Right atrium auricular region (tissue), 2 donors: ENCODE data around the gene NID2. TPM values are rescaled to one million over a fixed set of nuclear protein-coding genes. Genes with fewer than 3 reads are reported as not detected.

Experiments
- DNase-seq: peaks from one replicate; pipeline ENCODE4 v3.0.0-alpha.2; 2019; ENCODE audit warnings: low spot score
- H3K27ac ChIP-seq, 2 donors: fragments of 200-600 bp; sonication (generic); 1 replicate in 1 of 2; 2 replicates in 1 of 2; pipeline ENCODE4 v1.5.1; 2016 to 2019
- H3K27me3 ChIP-seq, 2 donors: fragments of 200-600 bp; sonication (generic); one replicate each; pipeline versions ENCODE4 v1.5.1 to v1.6.0; 2017 to 2019
- H3K36me3 ChIP-seq: fragments of 200-600 bp; sonication (generic); one replicate; pipeline ENCODE4 v1.5.1; 2016
- H3K4me1 ChIP-seq, 2 donors: fragments of 200-600 bp; sonication (generic); one replicate each; pipeline versions ENCODE4 v1.5.1 to v1.6.0; 2017 to 2019
- H3K4me3 ChIP-seq, 2 donors: fragments of 200-600 bp; sonication (generic); 1 replicate in 1 of 2; 2 replicates in 1 of 2; pipeline ENCODE4 v1.5.1; 2017 to 2019; ENCODE audit warnings: mild to moderate bottlenecking in 1 of 2, moderate library complexity in 1 of 2
- H3K9me3 ChIP-seq, 2 donors: fragments of 200-600 bp; sonication (generic); one replicate each; pipeline ENCODE4 v1.5.1; 2019
- total RNA-seq, 2 donors: library from RNA; depleted of rRNA; stranded (reverse); fragments of >200 nt; gene quantifications; one replicate each; pipeline ENCODE4 v1.1.0, GENCODE V29; 2016
- TF ChIP-seq, protein P1 (sequence below), 2 donors: fragments of 200-600 bp; sonication (generic); IDR thresholded peaks; one replicate each; pipeline ENCODE4 v1.5.1; 2019; ENCODE audit warnings: antibody characterized with exemption in 2 of 2

The NID2 gene
- total RNA-seq, 2 donors from 2014 or later, result 23.0 to 41.2 TPM

DNA sequence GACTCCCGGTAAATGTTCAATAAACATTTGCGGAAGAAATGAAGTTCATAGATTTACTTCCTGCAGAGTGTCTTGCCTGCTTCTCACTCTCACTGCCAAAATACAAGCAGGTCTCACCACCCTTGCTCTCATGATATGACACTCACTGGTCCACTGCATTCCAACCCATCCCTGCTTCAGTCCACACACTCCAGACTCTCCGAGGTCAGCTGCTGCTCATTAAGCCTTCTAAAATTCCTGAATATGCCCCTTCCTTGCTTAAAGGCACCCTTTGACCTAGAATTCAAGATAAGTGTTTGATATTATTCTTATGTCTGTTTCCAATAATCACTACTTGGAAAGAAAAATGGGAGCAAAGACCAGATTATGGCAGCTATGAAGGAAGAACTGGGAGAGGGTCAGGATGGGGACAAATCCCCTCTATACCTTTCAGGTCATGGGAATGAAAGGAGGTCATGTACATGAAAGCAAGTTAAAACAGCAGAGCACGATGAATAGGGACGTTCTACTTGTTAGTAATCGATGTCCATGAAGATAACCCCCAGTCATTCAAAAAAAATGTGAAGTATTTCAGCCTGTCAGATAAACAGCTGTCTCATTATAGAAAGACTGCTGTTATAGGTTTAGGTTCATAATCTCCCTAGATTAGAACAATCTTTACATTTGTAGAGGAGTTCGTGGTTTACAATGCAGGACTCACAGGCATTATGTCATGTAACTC lies 10.5 kb upstream of the NID2 start:
- Histone ChIP-seq H3K9me3 (peaks cover 0 to 4% of the 10 kb centered on the region in 2 donors), H3K27ac (peak overlapping the region in 1 of 2 donors; percentile 50), H3K4me1 (peaks cover 0 to 34% of the 10 kb centered on the region in 2 donors), H3K36me3 (no peaks in the 10 kb centered on the region), H3K4me3 (no peak overlapping the region), H3K27me3 (no peaks in the 10 kb centered on the region)
- TF ChIP-seq, protein P1, sequence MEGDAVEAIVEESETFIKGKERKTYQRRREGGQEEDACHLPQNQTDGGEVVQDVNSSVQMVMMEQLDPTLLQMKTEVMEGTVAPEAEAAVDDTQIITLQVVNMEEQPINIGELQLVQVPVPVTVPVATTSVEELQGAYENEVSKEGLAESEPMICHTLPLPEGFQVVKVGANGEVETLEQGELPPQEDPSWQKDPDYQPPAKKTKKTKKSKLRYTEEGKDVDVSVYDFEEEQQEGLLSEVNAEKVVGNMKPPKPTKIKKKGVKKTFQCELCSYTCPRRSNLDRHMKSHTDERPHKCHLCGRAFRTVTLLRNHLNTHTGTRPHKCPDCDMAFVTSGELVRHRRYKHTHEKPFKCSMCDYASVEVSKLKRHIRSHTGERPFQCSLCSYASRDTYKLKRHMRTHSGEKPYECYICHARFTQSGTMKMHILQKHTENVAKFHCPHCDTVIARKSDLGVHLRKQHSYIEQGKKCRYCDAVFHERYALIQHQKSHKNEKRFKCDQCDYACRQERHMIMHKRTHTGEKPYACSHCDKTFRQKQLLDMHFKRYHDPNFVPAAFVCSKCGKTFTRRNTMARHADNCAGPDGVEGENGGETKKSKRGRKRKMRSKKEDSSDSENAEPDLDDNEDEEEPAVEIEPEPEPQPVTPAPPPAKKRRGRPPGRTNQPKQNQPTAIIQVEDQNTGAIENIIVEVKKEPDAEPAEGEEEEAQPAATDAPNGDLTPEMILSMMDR (IDR thresholded peaks at IDR 0.05), result no peak
- DNase-seq, result no peak

DNA sequence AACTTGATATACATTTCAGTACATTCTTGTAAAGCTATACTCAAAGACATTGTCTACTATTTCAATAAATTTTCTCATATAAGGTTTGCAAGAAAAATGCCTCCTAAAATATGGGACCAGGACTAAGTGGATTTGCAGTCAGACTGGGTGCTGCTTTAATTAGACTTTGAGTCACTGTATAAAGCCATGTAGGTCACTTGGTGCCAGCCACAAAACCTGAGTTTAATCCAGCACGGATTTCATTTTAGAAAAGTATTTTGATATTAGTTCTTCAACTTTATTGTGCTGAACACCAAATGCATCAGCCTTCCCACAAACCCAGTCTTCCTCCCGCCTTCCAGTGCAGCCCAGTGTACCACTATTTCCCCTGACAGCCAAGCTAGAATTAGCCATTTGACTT lies 9.9 kb upstream of the NID2 start:
- Histone ChIP-seq H3K36me3 (no peaks in the 10 kb centered on the region), H3K9me3 (no peaks in the 10 kb centered on the region), H3K4me3 (no peak overlapping the region), H3K27ac (no peak overlapping the region), H3K4me1 (peaks cover 0 to 34% of the 10 kb centered on the region in 2 donors), H3K27me3 (no peaks in the 10 kb centered on the region)
- TF ChIP-seq, protein P1 (IDR thresholded peaks at IDR 0.05), result no peak
- DNase-seq, result no peak

DNA sequence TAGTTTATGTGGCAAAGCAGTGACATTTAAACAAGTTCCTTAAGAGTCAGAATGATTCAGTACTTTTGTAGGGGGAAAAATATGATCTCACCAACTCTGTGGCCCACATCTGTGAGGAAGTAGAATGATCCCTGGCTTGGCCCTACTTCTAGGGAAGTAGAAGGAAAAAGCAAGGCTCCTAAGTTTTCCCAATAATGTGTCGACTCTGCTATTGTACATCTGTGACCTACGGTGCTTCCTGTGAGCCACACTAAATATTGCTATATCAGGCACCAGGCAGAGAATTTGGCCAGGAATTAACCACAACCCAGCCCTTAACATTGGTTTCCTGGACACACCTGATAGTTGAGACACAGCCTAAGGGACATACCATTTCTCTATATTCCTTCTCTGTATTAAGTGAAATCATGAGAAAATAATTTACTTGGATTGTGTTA lies 9.3 kb upstream of the NID2 start:
- no peaks in the 10 kb centered on the region for H3K27me3 ChIP-seq
- H3K27ac ChIP-seq, result no peak overlapping the region
- H3K36me3 ChIP-seq, result no peaks in the 10 kb centered on the region
- TF ChIP-seq, protein P1 (IDR thresholded peaks at IDR 0.05), result no peak
- H3K9me3 ChIP-seq, result no peaks in the 10 kb centered on the region
- H3K4me3 ChIP-seq, result no peak overlapping the region
- DNase-seq, result no peak
- H3K4me1 ChIP-seq, result peaks cover 0 to 34% of the 10 kb centered on the region in 2 donors

DNA sequence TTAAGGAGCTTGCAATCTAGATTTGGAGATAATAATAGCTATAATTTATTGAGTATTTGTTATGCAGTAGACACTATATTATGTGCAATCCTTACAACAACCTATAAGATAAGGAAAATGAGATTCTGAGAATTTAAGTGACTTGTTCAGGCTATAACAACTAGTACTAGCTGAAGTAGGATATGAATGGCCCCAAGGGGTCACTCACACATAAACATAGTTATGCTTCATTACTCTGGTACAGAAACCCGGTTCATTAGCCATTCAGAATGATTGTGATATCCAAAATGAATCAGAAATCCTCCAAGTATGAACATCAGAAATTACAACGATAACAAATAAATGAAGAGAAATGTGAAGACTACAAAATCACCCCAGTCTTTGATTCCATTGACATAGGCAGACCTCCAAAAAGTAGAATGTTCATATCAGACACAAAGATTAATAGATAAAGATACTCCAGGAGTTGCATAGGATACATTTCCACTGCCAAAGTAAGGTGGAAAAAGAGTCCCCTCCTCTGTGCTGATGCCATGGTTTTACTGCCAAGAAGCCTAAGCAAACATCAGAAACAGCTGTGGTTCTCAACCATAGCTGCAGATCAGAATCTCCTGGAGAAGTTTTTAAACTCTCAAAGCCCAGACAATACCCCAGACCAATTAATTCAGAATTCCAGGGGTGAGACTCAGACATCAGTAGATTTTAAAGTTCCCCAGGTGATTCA lies 8.6 kb upstream of the NID2 start:
- H3K9me3 ChIP-seq, result no peaks in the 10 kb centered on the region
- no peaks in the 10 kb centered on the region for H3K27me3 ChIP-seq
- H3K4me1 ChIP-seq, result peaks cover 0 to 34% of the 10 kb centered on the region in 2 donors
- no peaks in the 10 kb centered on the region for H3K36me3 ChIP-seq
- no peak for DNase-seq
- TF ChIP-seq, protein P1 (IDR thresholded peaks at IDR 0.05), result no peak
- no peak overlapping the region for H3K4me3 ChIP-seq
- H3K27ac ChIP-seq, result no peak overlapping the region

DNA sequence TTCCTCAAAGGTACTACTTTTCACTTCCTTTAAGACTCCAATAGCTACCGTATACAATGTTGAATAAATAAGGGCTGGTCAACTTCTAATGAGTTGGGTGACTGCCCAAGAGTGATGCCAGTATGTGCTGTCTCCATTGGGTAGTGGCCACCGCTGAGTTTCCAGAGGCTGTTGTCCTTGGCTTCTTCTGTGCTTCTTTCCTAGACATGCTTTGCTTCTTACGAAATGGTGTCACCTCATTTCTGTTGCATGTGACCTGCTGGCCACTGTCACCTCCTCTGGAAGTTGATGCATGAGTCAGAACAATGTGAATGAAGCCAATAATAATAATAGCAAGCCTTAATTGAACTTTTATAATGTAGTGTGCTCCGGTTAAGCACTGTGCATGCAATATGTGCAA lies 7.5 kb upstream of the NID2 start:
- DNase-seq, result peak; percentile 84
- no peak overlapping the region for H3K27ac ChIP-seq
- no peaks in the 10 kb centered on the region for H3K36me3 ChIP-seq
- H3K4me3 ChIP-seq, result no peak overlapping the region
- H3K9me3 ChIP-seq, result no peaks in the 10 kb centered on the region
- peaks cover 0 to 34% of the 10 kb centered on the region in 2 donors for H3K4me1 ChIP-seq
- no peaks in the 10 kb centered on the region for H3K27me3 ChIP-seq
- TF ChIP-seq, protein P1 (IDR thresholded peaks at IDR 0.05), result no peak
